ENCODE measurements around the gene IFNL4. TPM values are rescaled to one million over a fixed set of nuclear protein-coding genes. Genes with fewer than 3 reads are reported as not detected.

The IFNL4 gene
- total RNA-seq, 1 donor from 2014 or later = not detected

Other genes with a start within 250 kb of the IFNL4 start
- 4.7 TPM for gene FBXO27, start 216.3 kb downstream of the IFNL4 start, total RNA-seq
- gene ACP7, start 164.5 kb downstream of the IFNL4 start, total RNA-seq = 5.2 TPM
- 8.8 TPM for gene PAK4, start 123.1 kb downstream of the IFNL4 start, total RNA-seq
- 11.7 TPM for gene NCCRP1, start 51.9 kb downstream of the IFNL4 start, total RNA-seq
- not detected for gene SYCN, start 44.6 kb downstream of the IFNL4 start, total RNA-seq
- not detected for gene IFNL3, start 3.9 kb downstream of the IFNL4 start, total RNA-seq
- gene IFNL2, start 19.5 kb upstream of the IFNL4 start, total RNA-seq = not detected
- gene IFNL1, start 47.6 kb upstream of the IFNL4 start, total RNA-seq = not detected
- gene LRFN1, start 72.0 kb upstream of the IFNL4 start, total RNA-seq = 1.2 TPM
- 22.8 TPM for gene GMFG, start 87.2 kb upstream of the IFNL4 start, total RNA-seq
- gene SAMD4B, start 93.6 kb upstream of the IFNL4 start, total RNA-seq = 44.6 TPM
- 21.2 TPM for gene PAF1, start 142.2 kb upstream of the IFNL4 start, total RNA-seq
- gene MED29, start 142.5 kb upstream of the IFNL4 start, total RNA-seq = 9.7 TPM
- 32.1 TPM for gene ZFP36, start 158.0 kb upstream of the IFNL4 start, total RNA-seq
- gene PLEKHG2, start 163.8 kb upstream of the IFNL4 start, total RNA-seq = 29.5 TPM
- gene RPS16, start 187.1 kb upstream of the IFNL4 start, total RNA-seq = 157 TPM
- gene SUPT5H, start 196.7 kb upstream of the IFNL4 start, total RNA-seq = 32.9 TPM
- 28.0 TPM for gene TIMM50, start 232.0 kb upstream of the IFNL4 start, total RNA-seq

Data from skin of body (tissue), 1 donor.